K562 (cell line): ENCODE data around the gene EVL. TPM values are rescaled to one million over a fixed set of nuclear protein-coding genes. Genes with fewer than 3 reads are reported as not detected.

Source experiments
- ATAC-seq: fragments of 200-7000 bp; cut with Tn5 transposase; 3 replicates; pipeline ENCODE4 v1.9.1; 2020; ENCODE audit warnings: moderate library complexity
- BruUV-seq: library from RNA; stranded (reverse); fragments of 400-500 nt; replicated peaks from 2 replicates; lab custom pipeline; 2021; lab: Mats Ljungman, UMichigan
- CTCF ChIA-PET: fragments of 300-600 bp; formaldehyde crosslinking; extraction: SDS; loops from one replicate; lab custom pipeline; 2021; ENCODE audit warnings: low intra/inter-chr PET ratio; lab: Yijun Ruan, JAX
- POLR2A ChIA-PET: fragments of 300-600, 350-650 bp; sonication (Branson Sonifier 250); formaldehyde crosslinking; extraction: SDS; loops from one replicate; lab custom pipeline; 2021; ENCODE audit warnings: antibody characterized with exemption, inconsistent platforms; lab: Yijun Ruan, JAX
- DNase-seq, 4 experiments: peaks; one replicate each; pipeline versions ENCODE4 v3.0.0 to v3.0.0-alpha.2; 2011 to 2018; ENCODE audit warnings: low spot score in 3 of 4, mixed read lengths in 3 of 4; ENCODE audit errors: extremely low read depth in 1 of 4
- FAIRE-seq: peaks from 2 replicates; lab custom pipeline; 2011; peaks lifted over from hg19 to GRCh38; lab: Jason Lieb, UNC
- H2AFZ ChIP-seq: 2 replicates; pipeline ENCODE4 v1.6.0; 2011; ENCODE audit warnings: low read depth, low read length, control low read depth, inconsistent platforms
- H3K27ac ChIP-seq: fragments of 200-600 bp; 3 replicates; pipeline ENCODE4 v1.8.0; 2011; ENCODE audit warnings: low read depth, mild to moderate bottlenecking, control low read depth, inconsistent platforms, low read length, moderate library complexity, mixed read lengths; ENCODE audit errors: extremely low read depth
- H3K27me3 ChIP-seq, 2 experiments: fragments of 300-600 bp in 1 of 2; 2 replicates in 1 of 2; 3 replicates in 1 of 2; pipeline versions ENCODE4 v1.6.0 to v1.8.0; 2011; ENCODE audit warnings: inconsistent platforms in 2 of 2, low read length in 2 of 2, mild to moderate bottlenecking in 1 of 2, mixed read lengths in 1 of 2, moderate library complexity in 1 of 2; ENCODE audit not compliant: control insufficient read depth in 2 of 2, insufficient read depth in 2 of 2
- H3K36me3 ChIP-seq: fragments of 300-600 bp; 3 replicates; pipeline ENCODE4 v1.8.0; 2011; ENCODE audit warnings: mild to moderate bottlenecking, low read length, inconsistent platforms; ENCODE audit not compliant: control insufficient read depth, insufficient read depth
- H3K4me1 ChIP-seq, 2 experiments: fragments of 200-600 bp in 1 of 2; replicated peaks in 1 of 2; 2 replicates in 1 of 2; 3 replicates in 1 of 2; pipeline versions ENCODE4 v1.5.1 to v1.8.0; 2011; ENCODE audit warnings: inconsistent platforms in 2 of 2, low read length in 2 of 2, mild to moderate bottlenecking in 1 of 2, mixed read lengths in 1 of 2, moderate library complexity in 1 of 2; ENCODE audit not compliant: control insufficient read depth in 2 of 2, insufficient read depth in 2 of 2
- H3K4me2 ChIP-seq: 2 replicates; pipeline ENCODE4 v1.6.1; 2011; ENCODE audit warnings: low read length, control low read depth, inconsistent platforms, mixed read lengths; ENCODE audit not compliant: insufficient read depth
- H3K4me3 ChIP-seq: fragments of 200-600 bp; sonication (generic), shearing (Covaris generic); 2 replicates; pipeline ENCODE4 v1.5.1; 2016; ENCODE audit warnings: control low read depth, inconsistent platforms
- H3K79me2 ChIP-seq: fragments of 200-600 bp; 3 replicates; pipeline ENCODE4 v1.8.0; 2011; ENCODE audit warnings: low read length, inconsistent platforms; ENCODE audit not compliant: control insufficient read depth, insufficient read depth
- H3K9ac ChIP-seq, 2 experiments: 2 replicates each; pipeline versions ENCODE4 v1.6.0 to v1.6.1; 2011; ENCODE audit warnings: low read depth in 2 of 2, low read length in 2 of 2, control low read depth in 1 of 2, inconsistent platforms in 1 of 2, mild to moderate bottlenecking in 1 of 2, mixed read lengths in 1 of 2; ENCODE audit not compliant: insufficient read depth in 1 of 2
- H3K9me1 ChIP-seq: one replicate; pipeline ENCODE4 v1.6.0; 2011; ENCODE audit warnings: inconsistent platforms, mild to moderate bottlenecking, low read length, moderate library complexity; ENCODE audit not compliant: control insufficient read depth, insufficient read depth
- H3K9me3 ChIP-seq: replicated peaks from 2 replicates; pipeline ENCODE4 v1.5.1; 2011; ENCODE audit warnings: low read depth, low read length, inconsistent platforms; ENCODE audit not compliant: control insufficient read depth, insufficient read depth
- H4K20me1 ChIP-seq: replicated peaks from 2 replicates; pipeline ENCODE4 v1.6.1; 2011; ENCODE audit warnings: low read length, inconsistent platforms, mixed read lengths; ENCODE audit not compliant: control insufficient read depth, insufficient read depth
- CSDE1 ChIP-seq, 2 experiments: fragments of 450-650 bp; IDR thresholded peaks; 2 replicates each; pipeline ENCODE4 v1.6.1; 2016; ENCODE audit warnings: mild to moderate bottlenecking in 1 of 2
- MEF2A ChIP-seq: IDR thresholded peaks from 2 replicates; pipeline ENCODE4 v1.6.1; 2011; ENCODE audit warnings: low read depth, mild to moderate bottlenecking, low read length, moderate library complexity; ENCODE audit not compliant: control insufficient read depth
- NR2F6 ChIP-seq: fragments of 450-650 bp; formaldehyde crosslinking; IDR thresholded peaks from 2 replicates; pipeline ENCODE4 v1.4.0; 2020; ENCODE audit warnings: mild to moderate bottlenecking
- U2AF1 ChIP-seq: fragments of 200-400 bp; formaldehyde crosslinking; optimal IDR thresholded peaks from 2 replicates; pipeline ENCODE3; 2017; ENCODE audit warnings: mild to moderate bottlenecking, low read depth, low read length, moderate library complexity
- ZNF23 ChIP-seq: fragments of 250-450 bp; sonication (Bioruptor Pico); IDR thresholded peaks from 2 replicates; pipeline ENCODE4 v1.4.0; 2020; ENCODE audit warnings: mild to moderate bottlenecking
- ZNF589 ChIP-seq: fragments of 200-800 bp; sonication (Bioruptor generic); IDR thresholded peaks from 2 replicates; pipeline ENCODE4 v1.6.1; 2016; ENCODE audit warnings: low read depth, missing genetic modification characterization, missing compliant biosample characterization
- WGBS: fragments of 100-300 bp; shearing (Covaris generic); methylation state at CpG from one replicate; pipeline ENCODE4 v1.1.6; 2016; ENCODE audit warnings: low coverage, mixed read lengths; ENCODE audit not compliant: insufficient coverage; ENCODE audit errors: missing lambda C conversion rate; 5-methylcytosine and 5-hydroxymethylcytosine counted together
- in situ Hi-C: fragments of 300-500 bp; cut with MboI; formaldehyde crosslinking; loops from 4 replicates; pipeline ENCODE4 v1.15.0; 2018; ENCODE audit warnings: inconsistent platforms, mixed read lengths
- intact Hi-C: fragments of 100-400 bp; cut with micrococcal nuclease; formaldehyde crosslinking; loops from 2 replicates; pipeline ENCODE4 v1.14.2; 2022
- polyA plus RNA-seq, 8 experiments: library from polyadenylated mRNA; depleted of rRNA in 4 of 8; stranded (reverse) in 5 of 8; unstranded in 3 of 8; fragments of >200 nt; fragmentation: Nextera tagmentation in 2 of 8; fragmentation: Illumina TruSeq in 1 of 8; extraction: Ambion mirVana in 2 of 8; extraction: Trizol in 1 of 8; gene quantifications; 2 replicates each; pipeline versions ENCODE4 v1.2.1 to v1.2.3, GENCODE V29; 2011 to 2014; ENCODE audit warnings: inconsistent platforms in 1 of 8, missing spikeins in 1 of 8
- total RNA-seq, 7 experiments: library from RNA; depleted of rRNA in 6 of 7; stranded (reverse); fragments of >200 nt in 6 of 7; fragmentation: Illumina TruSeq in 2 of 7; extraction: Trizol in 2 of 7; gene quantifications; 2 replicates each; pipeline versions ENCODE4 v1.2.1 to v1.2.3, GENCODE V29; 2011 to 2021; ENCODE audit warnings: low replicate concordance in 1 of 7
- TF ChIP-seq, protein P1 (sequence below), 2 experiments: fragments of 450-650 bp; IDR thresholded peaks; 2 replicates each; pipeline ENCODE4 v1.6.1; 2016; ENCODE audit warnings: mild to moderate bottlenecking in 2 of 2, borderline replicate concordance in 1 of 2, low read depth in 1 of 2, moderate library complexity in 1 of 2
- TF ChIP-seq, protein P2 (sequence below): fragments of 250-450 bp; sonication (Bioruptor Pico); IDR thresholded peaks from 2 replicates; pipeline ENCODE4 v1.5.0; 2021
- TF ChIP-seq, protein P3 (sequence below): fragments of 250-450 bp; sonication (Bioruptor Pico); IDR thresholded peaks from 2 replicates; pipeline ENCODE4 v1.8.0; 2021; ENCODE audit warnings: moderate library complexity, mild to moderate bottlenecking, inconsistent platforms
- TF ChIP-seq, protein P4 (sequence below), 2 experiments: fragments of 200-800 bp in 1 of 2; sonication (Bioruptor generic) in 1 of 2; sonication (generic) in 1 of 2; formaldehyde crosslinking in 1 of 2; IDR thresholded peaks in 1 of 2; conservative IDR thresholded peaks in 1 of 2; 2 replicates each; pipeline versions ENCODE4 v1.5.0 to v1.6.1; 2016 to 2020; ENCODE audit warnings: missing compliant biosample characterization in 1 of 2, missing genetic modification characterization in 1 of 2, missing genetic modification reagents in 1 of 2

The EVL gene
- total and polyA plus RNA-seq, 9 of the 15 experiments (the other 6 are each of a cell fraction or from before 2014, with no cell fraction given) = 2.9 to 43.4 (median 23.9) TPM

DNA sequence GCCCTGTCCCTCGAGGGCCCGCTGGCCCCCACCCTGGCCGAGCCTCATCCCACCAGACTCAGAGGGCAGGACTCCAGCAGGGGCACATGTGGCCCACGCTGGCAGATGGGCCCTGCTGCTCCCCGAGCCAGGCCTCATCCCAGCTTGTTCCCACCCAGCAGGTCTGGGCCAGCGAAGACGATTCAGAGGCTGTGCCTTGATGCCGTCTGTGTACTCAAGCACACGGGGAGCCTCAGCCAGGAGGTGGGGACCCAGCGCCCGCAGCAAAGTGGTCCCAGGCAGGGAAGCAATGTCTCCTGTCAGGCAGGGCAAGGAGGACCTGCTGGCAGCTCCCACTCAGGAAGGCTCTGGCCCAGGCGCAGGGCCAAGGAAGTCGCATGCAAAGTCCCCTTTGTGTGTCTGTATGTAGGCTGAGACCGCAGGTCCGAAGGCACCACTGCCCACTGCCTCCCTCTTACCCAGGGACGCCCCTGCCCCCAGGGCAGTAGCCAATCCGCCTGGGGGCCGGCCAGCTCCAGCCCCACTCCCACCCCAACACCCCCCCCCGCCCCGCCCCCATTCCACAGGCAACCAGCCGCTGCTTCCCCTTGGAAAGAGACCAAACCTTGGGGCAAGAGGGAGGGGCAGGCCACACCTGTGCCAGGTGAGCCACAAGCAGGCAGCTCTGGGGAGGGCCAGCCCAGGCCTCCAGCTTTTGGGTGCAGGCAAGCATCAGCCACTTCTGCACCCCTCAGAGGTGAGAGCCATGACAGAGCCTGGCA is 84.8 kb downstream of the EVL start:
- Histone ChIP-seq H3K4me2 (no peak overlapping the region), H3K4me3 (no peak overlapping the region), H2AFZ (no peak overlapping the region), H3K36me3 (no peaks in the 10 kb centered on the region), H3K9me3 (peaks cover 6% of the 10 kb centered on the region), H3K79me2 (no peaks in the 10 kb centered on the region), H3K27me3 (no peaks in the 10 kb centered on the region), H3K9me1 (no peaks in the 10 kb centered on the region), H3K4me1 (peaks cover 0 to 50% of the 10 kb centered on the region in 2 experiments; a peak in 2 of 5 replicates), H4K20me1 (no peaks in the 10 kb centered on the region), H3K27ac (no peak overlapping the region), H3K9ac (peak overlapping the region in 1 of 2 experiments; percentile 58; a peak in 1 of 4 replicates)
- intact Hi-C loops = no loop called here
- DNase-seq (no peak), ATAC-seq (no peak), FAIRE-seq (no peak)
- ChIA-PET POLR2A (no interaction called here), CTCF (no interaction called here)
- WGBS = 73% methylated on average over 6 of the region's 21 CpGs
- in situ Hi-C loops = no loop called here
- BruUV-seq = no TSS peak
- TF ChIP-seq ZNF23 (no peak), U2AF1 (no peak), MEF2A (no peak), NR2F6 (CRISPR knock-in tag) (no peak), ZNF589 (CRISPR knock-in tag) (no peak), CSDE1 (IDR thresholded peaks at IDR 0.05) (no peak)
- TF ChIP-seq, protein P1, sequence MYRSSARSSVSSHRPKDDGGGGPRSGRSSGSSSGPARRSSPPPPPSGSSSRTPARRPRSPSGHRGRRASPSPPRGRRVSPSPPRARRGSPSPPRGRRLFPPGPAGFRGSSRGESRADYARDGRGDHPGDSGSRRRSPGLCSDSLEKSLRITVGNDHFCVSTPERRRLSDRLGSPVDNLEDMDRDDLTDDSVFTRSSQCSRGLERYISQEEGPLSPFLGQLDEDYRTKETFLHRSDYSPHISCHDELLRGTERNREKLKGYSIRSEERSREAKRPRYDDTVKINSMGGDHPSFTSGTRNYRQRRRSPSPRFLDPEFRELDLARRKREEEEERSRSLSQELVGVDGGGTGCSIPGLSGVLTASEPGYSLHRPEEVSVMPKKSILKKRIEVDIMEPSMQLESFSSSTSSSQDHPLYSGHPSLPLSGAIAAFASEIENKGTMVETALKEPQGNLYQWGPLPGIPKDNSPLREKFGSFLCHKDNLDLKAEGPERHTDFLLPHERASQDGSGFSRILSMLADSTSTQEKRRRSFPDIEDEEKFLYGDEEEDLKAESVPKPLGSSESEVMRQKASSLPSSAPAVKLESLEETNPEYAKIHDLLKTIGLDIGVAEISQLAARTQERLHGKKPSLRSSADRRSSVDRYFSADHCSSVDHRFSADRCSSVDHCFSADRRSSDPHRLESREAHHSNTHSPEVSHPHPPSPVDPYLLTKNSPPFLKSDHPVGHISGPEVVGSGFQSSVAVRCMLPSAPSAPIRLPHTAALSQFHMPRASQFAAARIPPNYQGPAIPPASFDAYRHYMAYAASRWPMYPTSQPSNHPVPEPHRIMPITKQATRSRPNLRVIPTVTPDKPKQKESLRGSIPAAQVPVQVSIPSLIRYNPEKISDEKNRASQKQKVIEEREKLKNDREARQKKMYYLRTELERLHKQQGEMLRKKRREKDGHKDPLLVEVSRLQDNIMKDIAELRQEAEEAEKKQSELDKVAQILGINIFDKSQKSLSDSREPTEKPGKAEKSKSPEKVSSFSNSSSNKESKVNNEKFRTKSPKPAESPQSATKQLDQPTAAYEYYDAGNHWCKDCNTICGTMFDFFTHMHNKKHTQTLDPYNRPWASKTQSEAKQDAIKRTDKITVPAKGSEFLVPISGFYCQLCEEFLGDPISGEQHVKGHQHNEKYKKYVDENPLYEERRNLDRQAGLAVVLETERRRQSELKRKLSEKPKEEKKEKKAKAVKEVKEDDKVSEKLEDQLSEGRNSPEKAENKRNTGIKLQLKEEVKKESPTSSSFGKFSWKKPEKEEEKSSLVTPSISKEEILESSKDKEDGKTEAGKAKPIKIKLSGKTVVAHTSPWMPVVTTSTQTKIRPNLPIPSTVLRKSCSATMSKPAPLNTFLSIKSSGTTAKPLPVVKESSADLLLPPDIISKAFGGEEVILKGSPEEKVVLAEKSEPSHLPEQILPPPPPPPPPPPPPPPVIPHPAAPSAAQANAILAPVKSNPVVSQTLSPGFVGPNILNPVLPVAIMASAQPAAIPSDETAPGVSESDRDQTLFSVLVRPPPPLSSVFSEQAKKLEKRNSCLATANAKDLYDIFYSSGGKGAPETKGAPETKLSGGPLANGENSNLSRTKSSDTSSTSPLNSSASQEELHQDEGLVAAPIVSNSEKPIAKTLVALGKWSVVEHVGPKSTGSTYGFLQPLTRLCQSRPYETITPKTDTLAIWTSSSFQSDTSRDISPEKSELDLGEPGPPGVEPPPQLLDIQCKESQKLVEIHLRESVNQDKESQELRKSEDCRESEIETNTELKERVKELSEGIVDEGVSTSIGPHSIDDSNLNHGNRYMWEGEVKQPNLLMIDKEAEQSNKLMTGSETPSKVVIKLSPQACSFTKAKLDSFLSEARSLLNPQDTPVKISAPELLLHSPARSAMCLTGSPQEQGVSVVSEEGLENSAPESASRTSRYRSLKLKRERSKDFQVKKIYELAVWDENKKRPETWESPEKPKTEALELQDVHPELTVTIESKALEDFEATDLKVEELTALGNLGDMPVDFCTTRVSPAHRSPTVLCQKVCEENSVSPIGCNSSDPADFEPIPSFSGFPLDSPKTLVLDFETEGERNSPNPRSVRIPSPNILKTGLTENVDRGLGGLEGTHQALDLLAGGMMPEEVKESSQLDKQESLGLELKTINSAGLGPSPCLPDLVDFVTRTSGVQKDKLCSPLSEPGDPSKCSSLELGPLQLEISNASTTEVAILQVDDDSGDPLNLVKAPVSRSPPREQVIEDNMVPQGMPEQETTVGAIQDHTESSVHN (IDR thresholded peaks at IDR 0.05; ENCODE audit: borderline replicate concordance in 1 of 2, low read depth in 1 of 2) = no peak
- TF ChIP-seq, protein P2, sequence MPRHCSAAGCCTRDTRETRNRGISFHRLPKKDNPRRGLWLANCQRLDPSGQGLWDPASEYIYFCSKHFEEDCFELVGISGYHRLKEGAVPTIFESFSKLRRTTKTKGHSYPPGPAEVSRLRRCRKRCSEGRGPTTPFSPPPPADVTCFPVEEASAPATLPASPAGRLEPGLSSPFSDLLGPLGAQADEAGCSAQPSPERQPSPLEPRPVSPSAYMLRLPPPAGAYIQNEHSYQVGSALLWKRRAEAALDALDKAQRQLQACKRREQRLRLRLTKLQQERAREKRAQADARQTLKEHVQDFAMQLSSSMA (CRISPR knock-in tag) = no peak
- TF ChIP-seq, protein P3, sequence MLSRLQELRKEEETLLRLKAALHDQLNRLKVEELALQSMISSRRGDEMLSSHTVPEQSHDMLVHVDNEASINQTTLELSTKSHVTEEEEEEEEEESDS (CRISPR knock-in tag) = no peak
- TF ChIP-seq, protein P4, sequence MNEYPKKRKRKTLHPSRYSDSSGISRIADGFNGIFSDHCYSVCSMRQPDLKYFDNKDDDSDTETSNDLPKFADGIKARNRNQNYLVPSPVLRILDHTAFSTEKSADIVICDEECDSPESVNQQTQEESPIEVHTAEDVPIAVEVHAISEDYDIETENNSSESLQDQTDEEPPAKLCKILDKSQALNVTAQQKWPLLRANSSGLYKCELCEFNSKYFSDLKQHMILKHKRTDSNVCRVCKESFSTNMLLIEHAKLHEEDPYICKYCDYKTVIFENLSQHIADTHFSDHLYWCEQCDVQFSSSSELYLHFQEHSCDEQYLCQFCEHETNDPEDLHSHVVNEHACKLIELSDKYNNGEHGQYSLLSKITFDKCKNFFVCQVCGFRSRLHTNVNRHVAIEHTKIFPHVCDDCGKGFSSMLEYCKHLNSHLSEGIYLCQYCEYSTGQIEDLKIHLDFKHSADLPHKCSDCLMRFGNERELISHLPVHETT (CRISPR knock-in tag; conservative IDR thresholded peaks at IDR 0.05 in 1 of 2, IDR thresholded peaks at IDR 0.05 in 1 of 2) = no peak
